ENCODE results near the gene CHD6. TPM values are rescaled to one million over a fixed set of nuclear protein-coding genes. Genes with fewer than 3 reads are reported as not detected.
A peak's percentile ranks its signal among the peaks of the same experiment; 100 is the strongest.

Gene CHD6
- total and polyA plus RNA-seq, 2 of the 13 experiments (the other 11 are each of a cell fraction or from before 2014, with no cell fraction given) = 14.4 to 52.0 TPM

GRCh38 chr20:41618807-41619311 is 682 bp upstream of the CHD6 start (continued):
- TF ChIP-seq ZNF687 (CRISPR knock-in tag; IDR thresholded peaks at IDR 0.05) (peak; percentile 67), HBP1 (CRISPR knock-in tag; IDR thresholded peaks at IDR 0.05; ENCODE audit: low read depth) (no peak), ZBTB4 (CRISPR knock-in tag; IDR thresholded peaks at IDR 0.05; ENCODE audit: borderline replicate concordance) (0 out of 2 replicates have a peak, but pooled peaks have one; percentile 33), ZNF773 (CRISPR knock-in tag; IDR thresholded peaks at IDR 0.05; ENCODE audit: borderline replicate concordance) (0 out of 2 replicates have a peak, but pooled peaks have one; percentile 72), NFRKB (IDR thresholded peaks at IDR 0.05) (no peak), NFAT5 (CRISPR knock-in tag; IDR thresholded peaks at IDR 0.05) (0 out of 2 replicates have a peak, but pooled peaks have one; percentile 39), ONECUT2 (CRISPR knock-in tag; IDR thresholded peaks at IDR 0.05) (no peak), HDAC1 (CRISPR knock-in tag; IDR thresholded peaks at IDR 0.05) (peak; percentile 31; the same call in 1 of the 2 replicates), PTBP1 (IDR thresholded peaks at IDR 0.05; ENCODE audit: low read depth, low read length, poor library complexity, severe bottlenecking) (no peak), ZNF550 (CRISPR knock-in tag; IDR thresholded peaks at IDR 0.05; ENCODE audit: borderline replicate concordance) (no peak), MAZ (IDR thresholded peaks at IDR 0.05; ENCODE audit: borderline replicate concordance, low read depth, low read length) (no peak), MAZ (CRISPR knock-in tag; IDR thresholded peaks at IDR 0.05; ENCODE audit: low read depth) (no peak; the same call in none of the 2 replicates), NRL (CRISPR knock-in tag; IDR thresholded peaks at IDR 0.05; ENCODE audit: borderline replicate concordance) (peak; percentile 71), ZBTB3 (CRISPR knock-in tag; IDR thresholded peaks at IDR 0.05; ENCODE audit: borderline replicate concordance, low read depth) (no peak)

Measured in HepG2 (cell line).